HepG2 (cell line): ENCODE results near the gene MICAL3. TPM values are rescaled to one million over a fixed set of nuclear protein-coding genes. Genes with fewer than 3 reads are reported as not detected.

Experiments used
- ATAC-seq: fragments of 200-7000 bp; cut with Tn5 transposase; 3 replicates; pipeline ENCODE4 v1.9.1; 2020; ENCODE audit warnings: mild to moderate bottlenecking, moderate library complexity
- BruUV-seq: library from RNA; stranded (reverse); fragments of 400-500 nt; replicated peaks from 2 replicates; lab custom pipeline; 2021; lab: Mats Ljungman, UMichigan
- CTCF ChIA-PET: fragments of 300-600 bp; formaldehyde crosslinking; extraction: SDS; loops from one replicate; lab custom pipeline; 2021; ENCODE audit warnings: low total read pairs, inconsistent platforms, low intra/inter-chr PET ratio; lab: Yijun Ruan, JAX
- POLR2A ChIA-PET: fragments of 350-600 bp; sonication (Branson Sonifier 250); formaldehyde crosslinking; loops from one replicate; lab custom pipeline; 2020; ENCODE audit warnings: antibody characterized with exemption, inconsistent platforms; lab: Yijun Ruan, JAX
- DNase-seq: peaks from one replicate; pipeline ENCODE4 v3.0.0-alpha.2; 2015; ENCODE audit warnings: low spot score
- FAIRE-seq: peaks from 3 replicates; lab custom pipeline; 2011; peaks lifted over from hg19 to GRCh38; lab: Jason Lieb, UNC
- H2AFZ ChIP-seq: one replicate; pipeline ENCODE4 v1.6.1; 2011; ENCODE audit warnings: low read length, inconsistent platforms
- H3K27ac ChIP-seq: fragments of 300-600 bp; 3 replicates; pipeline ENCODE4 v1.8.0; 2011; ENCODE audit warnings: mixed run types, mild to moderate bottlenecking, mixed read lengths, low read length, inconsistent platforms; ENCODE audit not compliant: insufficient read depth; ENCODE audit errors: extremely low read length
- H3K27me3 ChIP-seq, 2 experiments: fragments of 200-600 bp in 1 of 2; 2 replicates in 1 of 2; 3 replicates in 1 of 2; pipeline versions ENCODE4 v1.6.0 to v1.8.0; 2011; ENCODE audit warnings: low read length in 2 of 2, mild to moderate bottlenecking in 2 of 2, moderate library complexity in 2 of 2, inconsistent platforms in 1 of 2; ENCODE audit not compliant: insufficient read depth in 2 of 2, control insufficient read depth in 1 of 2
- H3K36me3 ChIP-seq, 2 experiments: fragments of 200-600 bp in 1 of 2; replicated peaks in 1 of 2; 2 replicates in 1 of 2; 3 replicates in 1 of 2; pipeline versions ENCODE4 v1.5.1 to v1.8.0; 2011; ENCODE audit warnings: low read length in 2 of 2, inconsistent platforms in 1 of 2; ENCODE audit not compliant: insufficient read depth in 2 of 2, control insufficient read depth in 1 of 2
- H3K4me1 ChIP-seq: 2 replicates; pipeline ENCODE4 v1.5.1; 2012; ENCODE audit warnings: low read length, inconsistent platforms; ENCODE audit not compliant: insufficient read depth
- H3K4me2 ChIP-seq: 2 replicates; pipeline ENCODE4 v1.6.0; 2011; ENCODE audit warnings: low read depth, low read length, inconsistent platforms
- H3K4me3 ChIP-seq, 3 experiments: fragments of 200-600 bp in 1 of 3; sonication (generic), shearing (Covaris generic) in 1 of 3; replicated peaks in 1 of 3; 2 replicates each; pipeline ENCODE4 v1.5.1; 2011 to 2016; ENCODE audit warnings: low read length in 3 of 3, inconsistent platforms in 2 of 3, low read depth in 2 of 3, mild to moderate bottlenecking in 2 of 3, control low read depth in 1 of 3, mixed read lengths in 1 of 3; ENCODE audit not compliant: insufficient read depth in 1 of 3
- H3K79me2 ChIP-seq: one replicate; pipeline ENCODE4 v1.6.1; 2011; ENCODE audit warnings: low read length, inconsistent platforms; ENCODE audit not compliant: insufficient read depth
- H3K9ac ChIP-seq: 2 replicates; pipeline ENCODE4 v1.6.0; 2011; ENCODE audit warnings: mild to moderate bottlenecking, low read depth, low read length, inconsistent platforms; ENCODE audit not compliant: insufficient read depth
- H3K9me3 ChIP-seq: 2 replicates; pipeline ENCODE4 v1.5.1; 2012; ENCODE audit warnings: mild to moderate bottlenecking, low read length
- H4K20me1 ChIP-seq: 2 replicates; pipeline ENCODE4 v1.6.0; 2011; ENCODE audit warnings: inconsistent platforms, mild to moderate bottlenecking, low read length, moderate library complexity; ENCODE audit not compliant: insufficient read depth
- CBX2 ChIP-seq, 2 experiments: fragments of 200-600 bp in 1 of 2; sonication (generic); formaldehyde crosslinking in 1 of 2; IDR thresholded peaks; 2 replicates each; pipeline versions ENCODE4 v1.7.0 to v1.8.1; 2018 to 2022; ENCODE audit warnings: low read depth in 2 of 2, low read length in 1 of 2, mild to moderate bottlenecking in 1 of 2, missing genetic modification reagents in 1 of 2
- MAF1 ChIP-seq: sonication (generic); formaldehyde crosslinking; IDR thresholded peaks from 2 replicates; pipeline ENCODE4 v1.5.0; 2020; ENCODE audit warnings: missing genetic modification reagents, borderline replicate concordance
- MYNN ChIP-seq: sonication (generic); formaldehyde crosslinking; IDR thresholded peaks from 2 replicates; pipeline ENCODE4 v1.4.0; 2020; ENCODE audit warnings: mild to moderate bottlenecking, low read depth, missing genetic modification reagents
- SKI ChIP-seq: fragments of 450-650 bp; IDR thresholded peaks from one replicate; pipeline ENCODE4 v1.6.1; 2018; ENCODE audit warnings: mild to moderate bottlenecking; ENCODE audit not compliant: partially characterized antibody
- TOPORS ChIP-seq: sonication (generic); formaldehyde crosslinking; IDR thresholded peaks from 2 replicates; pipeline ENCODE4 v1.8.0; 2023; ENCODE audit warnings: mild to moderate bottlenecking, missing genetic modification reagents
- ZNF160 ChIP-seq: sonication (generic); formaldehyde crosslinking; IDR thresholded peaks from 2 replicates; pipeline ENCODE4 v1.8.0; 2022; ENCODE audit warnings: mild to moderate bottlenecking, inconsistent platforms, missing genetic modification reagents
- ZNF629 ChIP-seq: sonication (generic); formaldehyde crosslinking; conservative IDR thresholded peaks from 2 replicates; pipeline ENCODE4 v1.5.0; 2020; ENCODE audit warnings: missing genetic modification reagents
- ZNF709 ChIP-seq: sonication (generic); formaldehyde crosslinking; IDR thresholded peaks from 2 replicates; pipeline ENCODE4 v1.5.0; 2020; ENCODE audit warnings: mild to moderate bottlenecking, missing genetic modification reagents
- ZNF83 ChIP-seq: sonication (generic); formaldehyde crosslinking; IDR thresholded peaks from 2 replicates; pipeline ENCODE4 v1.4.0; 2020; ENCODE audit warnings: missing genetic modification reagents, mild to moderate bottlenecking, borderline replicate concordance
- WGBS: methylation state at CpG from one replicate; pipeline ENCODE4 v1.1.6; 2017; ENCODE audit warnings: low lambda C conversion rate; 5-methylcytosine and 5-hydroxymethylcytosine counted together
- in situ Hi-C: cut with HindIII; loops from 2 replicates; pipeline ENCODE4 v1.10.0; 2017; ENCODE audit warnings: low pct_unique_long_range_greater_than_20kb; ENCODE audit not compliant: extremely low pct_ligation_motif_present
- intact Hi-C: fragments of 100-400 bp; cut with micrococcal nuclease; formaldehyde crosslinking; loops from one replicate; pipeline ENCODE4 v1.10.0; 2022; ENCODE audit not compliant: unreplicated experiment
- polyA plus RNA-seq, 8 experiments: library from polyadenylated mRNA; depleted of rRNA in 3 of 8; stranded (reverse) in 7 of 8; unstranded in 1 of 8; fragments of >200 nt; fragmentation: Illumina TruSeq in 4 of 8; extraction: Trizol in 4 of 8; gene quantifications; 2 replicates each; pipeline versions ENCODE4 v1.2.1 to v1.2.3, GENCODE V29; 2011 to 2016; ENCODE audit warnings: low read depth in 4 of 8, missing spikeins in 1 of 8, mixed read lengths in 1 of 8; ENCODE audit not compliant: insufficient read depth in 1 of 8
- total RNA-seq, 5 experiments: library from RNA; depleted of rRNA; stranded (reverse); fragments of >200 nt; fragmentation: Illumina TruSeq; extraction: Trizol; gene quantifications; 2 replicates each; pipeline ENCODE4 v1.2.3, GENCODE V29; 2016; ENCODE audit warnings: low read depth in 1 of 5
- TF ChIP-seq, protein P1 (sequence below): sonication (generic); formaldehyde crosslinking; IDR thresholded peaks from 2 replicates; pipeline ENCODE4 v1.8.0; 2022; ENCODE audit warnings: mild to moderate bottlenecking, missing genetic modification reagents

The MICAL3 gene
- total and polyA plus RNA-seq, 2 of the 13 experiments (the other 11 are each of a cell fraction or from before 2014, with no cell fraction given) = 5.3 to 12.5 TPM

DNA sequence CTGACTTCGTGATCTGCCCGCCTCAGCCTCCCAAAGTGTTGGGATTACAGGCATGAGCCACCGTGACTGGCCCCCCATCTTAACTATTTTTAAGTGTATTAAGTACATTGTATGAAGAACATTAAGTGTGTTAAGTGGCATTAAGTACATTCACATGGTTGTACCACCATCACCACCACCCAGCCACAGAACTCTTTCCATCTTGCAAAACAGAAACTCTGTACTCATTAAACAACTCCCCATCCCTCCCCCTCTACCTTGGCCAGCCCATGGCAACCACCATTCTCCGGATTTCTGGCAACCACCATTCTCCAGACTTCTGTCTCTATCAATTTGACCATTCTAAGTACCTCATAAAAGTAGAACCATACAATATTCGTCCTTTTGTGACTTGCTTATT is 35.6 kb upstream of the MICAL3 start:
- FAIRE-seq = no peak
- no peak for ATAC-seq
- Histone ChIP-seq H3K4me2 (no peak overlapping the region), H4K20me1 (no peaks in the 10 kb centered on the region), H3K4me1 (peaks cover 77% of the 10 kb centered on the region), H3K4me3 (no peak overlapping the region)
- intact Hi-C loops = no loop called here
- CTCF ChIA-PET = no interaction called here
- TF ChIP-seq CBX2 (IDR thresholded peaks at IDR 0.05; ENCODE audit: low read depth, low read length) (no peak), CBX2 (CRISPR knock-in tag; IDR thresholded peaks at IDR 0.05; ENCODE audit: low read depth) (no peak), ZNF709 (CRISPR knock-in tag) (no peak), ZNF629 (no peak), MYNN (CRISPR knock-in tag) (no peak), SKI (no peak), ZNF160 (CRISPR knock-in tag) (no peak), ZNF83 (no peak), MAF1 (CRISPR knock-in tag) (no peak), TOPORS (CRISPR knock-in tag) (no peak)
- TF ChIP-seq, protein P1, sequence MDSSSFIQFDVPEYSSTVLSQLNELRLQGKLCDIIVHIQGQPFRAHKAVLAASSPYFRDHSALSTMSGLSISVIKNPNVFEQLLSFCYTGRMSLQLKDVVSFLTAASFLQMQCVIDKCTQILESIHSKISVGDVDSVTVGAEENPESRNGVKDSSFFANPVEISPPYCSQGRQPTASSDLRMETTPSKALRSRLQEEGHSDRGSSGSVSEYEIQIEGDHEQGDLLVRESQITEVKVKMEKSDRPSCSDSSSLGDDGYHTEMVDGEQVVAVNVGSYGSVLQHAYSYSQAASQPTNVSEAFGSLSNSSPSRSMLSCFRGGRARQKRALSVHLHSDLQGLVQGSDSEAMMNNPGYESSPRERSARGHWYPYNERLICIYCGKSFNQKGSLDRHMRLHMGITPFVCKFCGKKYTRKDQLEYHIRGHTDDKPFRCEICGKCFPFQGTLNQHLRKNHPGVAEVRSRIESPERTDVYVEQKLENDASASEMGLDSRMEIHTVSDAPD (CRISPR knock-in tag) = no peak
- TF ChIP-seq, all 625 proteins: peak for 0
- H3K9me3 ChIP-seq = no peaks in the 10 kb centered on the region
- DNase-seq = no peak
- H3K27me3 ChIP-seq = no peaks in the 10 kb centered on the region
- no peaks in the 10 kb centered on the region for H3K36me3 ChIP-seq
- BruUV-seq = no TSS peak
- no peak overlapping the region for H3K9ac ChIP-seq
- no peak overlapping the region for H3K27ac ChIP-seq
- in situ Hi-C loops = no loop called here
- POLR2A ChIA-PET = interaction anchor here (1.6 to 4.0 kb wide), 5 partner anchors 9 to 60 kb away, joined by 5 to 57 read pairs (median 7); partner anchors contain the start of gene PEX26
- WGBS = 90% methylated on average over 5 of the region's 5 CpGs
- H2AFZ ChIP-seq = no peak overlapping the region
- H3K79me2 ChIP-seq = no peaks in the 10 kb centered on the region
